Effector memory CD4-positive, alpha-beta T cell (primary cell): ENCODE results near the gene CEP72.

Experiments
- DNase-seq, 3 donors: peaks; one replicate each; pipeline ENCODE4 v3.0.0-alpha.2; 2020
- H3K27ac ChIP-seq: 2 replicates; pipeline ENCODE4 v1.7.0; 2013; ENCODE audit warnings: mild to moderate bottlenecking, low read length, moderate library complexity; ENCODE audit not compliant: insufficient read depth, poor library complexity, severe bottlenecking
- H3K27me3 ChIP-seq: replicated peaks from 2 replicates; pipeline ENCODE4 v1.7.0; 2013; ENCODE audit warnings: mild to moderate bottlenecking, low read length; ENCODE audit not compliant: insufficient read depth, control insufficient read depth, poor library complexity, severe bottlenecking
- H3K36me3 ChIP-seq: 2 replicates; pipeline ENCODE4 v1.7.0; 2013; ENCODE audit warnings: mild to moderate bottlenecking, low read length, moderate library complexity; ENCODE audit not compliant: control insufficient read depth, insufficient read depth
- H3K4me1 ChIP-seq: 2 replicates; pipeline ENCODE4 v1.7.0; 2013; ENCODE audit warnings: low read length, mild to moderate bottlenecking; ENCODE audit not compliant: control insufficient read depth, insufficient read depth, poor library complexity, severe bottlenecking
- H3K4me3 ChIP-seq: 2 replicates; pipeline ENCODE4 v1.7.0; 2013; ENCODE audit warnings: low read length, low read depth, mild to moderate bottlenecking; ENCODE audit not compliant: insufficient read depth, poor library complexity, severe bottlenecking
- H3K9me3 ChIP-seq: 2 replicates; pipeline ENCODE4 v1.7.0; 2013; ENCODE audit warnings: mild to moderate bottlenecking, low read length, moderate library complexity; ENCODE audit not compliant: control insufficient read depth
- total RNA-seq, 3 donors: gene quantifications; one replicate each; lab custom pipeline; 2026; lab: John Stamatoyannopoulos, UW

CEP72 gene, protein sequence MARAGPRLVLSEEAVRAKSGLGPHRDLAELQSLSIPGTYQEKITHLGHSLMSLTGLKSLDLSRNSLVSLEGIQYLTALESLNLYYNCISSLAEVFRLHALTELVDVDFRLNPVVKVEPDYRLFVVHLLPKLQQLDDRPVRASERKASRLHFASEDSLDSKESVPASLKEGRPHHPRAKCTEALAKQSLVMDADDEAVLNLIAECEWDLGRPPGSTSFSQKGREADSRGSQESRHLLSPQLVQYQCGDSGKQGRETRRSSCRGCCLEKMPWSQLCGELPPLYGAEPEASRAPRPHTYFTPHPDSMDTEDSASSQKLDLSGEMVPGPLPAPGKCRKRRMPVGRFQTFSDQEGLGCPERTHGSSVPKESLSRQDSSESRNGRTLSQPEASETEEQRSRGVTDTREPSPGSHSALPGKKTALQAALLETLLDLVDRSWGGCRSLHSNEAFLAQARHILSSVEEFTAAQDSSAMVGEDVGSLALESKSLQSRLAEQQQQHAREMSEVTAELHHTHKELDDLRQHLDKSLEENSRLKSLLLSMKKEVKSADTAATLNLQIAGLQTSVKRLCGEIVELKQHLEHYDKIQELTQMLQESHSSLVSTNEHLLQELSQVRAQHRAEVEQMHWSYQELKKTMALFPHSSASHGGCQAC
- 8.8 to 11.3 (median 11.0) reads per million in 3 donors for total RNA-seq

DNA sequence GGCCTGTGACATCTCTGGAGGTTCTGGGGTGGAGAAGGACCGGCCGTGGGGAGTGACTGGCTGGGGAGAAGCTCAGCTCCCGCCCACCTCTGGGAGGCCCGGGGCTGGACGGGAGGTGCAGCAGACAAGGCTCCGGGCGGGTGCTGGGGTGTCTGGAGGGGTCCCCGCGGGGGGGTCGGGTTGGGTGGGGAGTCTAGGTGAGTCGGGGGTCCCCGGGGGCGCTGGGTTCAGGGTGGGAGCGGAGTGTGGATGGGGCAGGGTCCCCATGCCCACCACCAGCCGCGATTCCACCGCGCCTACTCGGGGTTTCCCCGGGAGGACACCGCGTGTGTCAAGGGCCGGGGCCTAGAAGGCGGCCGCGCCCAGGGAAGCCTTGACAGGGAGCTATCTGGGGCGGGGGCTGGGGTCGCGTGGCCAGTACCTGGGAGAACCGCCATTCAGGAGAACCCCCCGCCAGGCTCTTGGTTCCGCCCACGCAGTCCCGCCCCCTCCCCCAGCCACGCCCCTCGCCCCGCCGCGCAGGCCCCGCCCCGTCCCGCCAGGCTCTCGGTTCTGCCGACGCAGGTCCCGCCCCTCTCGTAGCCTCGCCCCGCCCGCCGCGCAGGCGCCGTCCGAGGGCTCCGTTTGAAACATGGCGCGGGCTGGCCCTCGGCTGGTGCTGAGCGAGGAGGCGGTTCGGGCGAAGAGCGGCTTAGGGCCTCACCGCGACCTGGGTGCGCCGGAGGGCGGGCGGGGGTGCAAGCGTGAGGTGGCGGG lies at the start of gene CEP72:
TSS of gene CEP72 (plus strand) at position 610 of the 756 bp plus-strand sequence. CDS start at position 632, 22 bp downstream.
- peak within 1 kb of the TSS; percentile 74 for H3K4me3 ChIP-seq
- no peaks in the 10 kb centered on the region for H3K27me3 ChIP-seq
- H3K9me3 ChIP-seq: no peaks in the 10 kb centered on the region
- peak within 1 kb of the TSS; percentile 60 for H3K27ac ChIP-seq
- peak; percentile 86 to 90 (median 88) for DNase-seq
- no peaks in the 10 kb centered on the region for H3K36me3 ChIP-seq
- H3K4me1 ChIP-seq: peaks cover 10% of the 10 kb centered on the region

DNA sequence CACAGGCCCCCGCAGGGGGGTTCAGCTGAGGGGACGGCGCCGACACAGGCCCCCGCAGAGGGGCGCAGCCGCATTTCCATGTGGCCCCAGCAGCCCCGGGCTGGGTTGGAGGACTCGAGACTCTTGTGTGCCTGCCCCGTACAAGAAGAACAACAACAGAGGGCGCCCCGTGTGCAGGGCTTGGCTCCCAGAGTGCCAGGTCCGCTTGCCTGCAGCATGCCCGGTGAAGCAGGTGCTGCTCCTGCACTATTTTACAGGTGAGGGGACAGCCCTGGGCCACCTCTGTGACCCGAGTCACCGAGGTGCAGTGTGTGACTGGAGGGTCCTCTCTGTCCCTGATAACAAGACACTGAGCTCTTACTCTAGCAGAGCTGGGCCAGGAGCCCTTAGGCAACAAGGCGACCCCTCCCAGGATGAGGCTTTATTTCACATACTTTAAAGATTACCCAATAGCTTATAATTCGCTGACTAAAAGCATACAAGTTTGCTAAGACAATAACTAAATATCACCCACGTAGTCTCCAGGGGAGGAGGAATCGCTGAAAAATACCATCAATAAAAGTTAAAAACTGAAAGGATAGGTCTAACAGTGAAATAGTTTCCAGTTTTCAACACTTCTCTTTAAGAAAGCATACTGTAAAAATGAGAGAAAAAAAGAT lies 46.2 kb upstream of the CEP72 start:
- H3K9me3 ChIP-seq: no peaks in the 10 kb centered on the region
- no peak for DNase-seq
- no peak overlapping the region for H3K4me3 ChIP-seq
- no peak overlapping the region for H3K27ac ChIP-seq
- no peaks in the 10 kb centered on the region for H3K36me3 ChIP-seq
- no peaks in the 10 kb centered on the region for H3K4me1 ChIP-seq
- H3K27me3 ChIP-seq: peaks cover 9% of the 10 kb centered on the region

DNA sequence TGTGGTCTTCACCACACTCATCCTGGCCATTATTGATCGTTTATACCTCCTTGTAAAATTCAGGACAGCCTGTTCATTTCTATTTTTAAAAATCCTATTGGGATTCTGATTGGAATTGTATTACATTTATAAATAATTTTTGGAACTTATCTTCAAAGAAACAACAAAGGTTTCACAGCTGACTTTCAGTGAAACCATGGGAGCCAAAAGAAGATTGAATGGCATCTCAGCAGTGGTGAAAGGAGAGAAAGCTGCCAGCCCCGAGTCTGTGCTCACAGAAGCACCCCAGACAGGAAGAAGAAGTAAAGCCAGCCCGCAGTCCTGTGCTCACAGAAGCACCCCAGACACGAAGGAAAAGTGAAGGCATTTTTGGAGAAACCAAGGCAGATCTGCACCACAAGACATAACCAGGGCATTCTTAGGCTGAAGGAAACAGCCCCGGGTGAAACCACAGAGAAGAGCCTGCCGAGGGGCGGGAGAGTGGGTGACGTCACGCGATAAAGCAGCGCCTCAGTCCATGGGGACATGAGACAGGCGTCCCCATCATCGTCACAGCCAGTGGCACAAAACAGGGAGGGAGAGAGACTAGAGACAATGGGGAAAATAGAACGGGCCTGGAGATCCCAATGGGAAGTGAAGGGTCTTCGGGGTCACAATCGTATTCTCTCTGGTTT lies 45.4 kb upstream of the CEP72 start:
- peaks cover 4% of the 10 kb centered on the region for H3K27me3 ChIP-seq
- no peak for DNase-seq
- no peaks in the 10 kb centered on the region for H3K4me1 ChIP-seq

DNA sequence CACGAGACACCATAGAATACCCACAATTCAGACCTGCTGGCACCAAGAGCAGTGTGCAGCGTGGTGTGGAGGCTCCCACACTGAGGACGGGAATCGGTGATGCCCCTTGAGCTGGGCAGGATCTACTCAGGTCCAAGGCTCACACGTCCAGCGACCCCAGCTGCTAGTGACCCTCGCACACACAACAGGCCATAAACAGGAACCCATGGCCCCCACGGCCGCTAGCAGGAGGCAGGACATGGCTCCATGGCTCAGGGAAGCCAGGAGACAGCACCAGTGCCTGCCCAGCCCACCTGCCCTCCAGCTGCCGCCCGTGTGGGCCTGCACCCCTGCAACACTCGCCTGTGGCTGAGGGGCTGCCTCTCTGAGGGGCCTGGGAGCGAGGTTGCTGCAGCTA lies 44.5 kb upstream of the CEP72 start:
- Histone ChIP-seq H3K27me3 (peaks cover 4% of the 10 kb centered on the region), H3K9me3 (no peaks in the 10 kb centered on the region), H3K4me1 (no peaks in the 10 kb centered on the region), H3K4me3 (no peak overlapping the region), H3K36me3 (no peaks in the 10 kb centered on the region), H3K27ac (no peak overlapping the region)
- DNase-seq: no peak

More for the DNA sequence above, 45.4 kb upstream of the CEP72 start:
- Histone ChIP-seq H3K9me3 (no peaks in the 10 kb centered on the region), H3K27ac (no peak overlapping the region), H3K4me3 (no peak overlapping the region), H3K36me3 (no peaks in the 10 kb centered on the region)

DNA sequence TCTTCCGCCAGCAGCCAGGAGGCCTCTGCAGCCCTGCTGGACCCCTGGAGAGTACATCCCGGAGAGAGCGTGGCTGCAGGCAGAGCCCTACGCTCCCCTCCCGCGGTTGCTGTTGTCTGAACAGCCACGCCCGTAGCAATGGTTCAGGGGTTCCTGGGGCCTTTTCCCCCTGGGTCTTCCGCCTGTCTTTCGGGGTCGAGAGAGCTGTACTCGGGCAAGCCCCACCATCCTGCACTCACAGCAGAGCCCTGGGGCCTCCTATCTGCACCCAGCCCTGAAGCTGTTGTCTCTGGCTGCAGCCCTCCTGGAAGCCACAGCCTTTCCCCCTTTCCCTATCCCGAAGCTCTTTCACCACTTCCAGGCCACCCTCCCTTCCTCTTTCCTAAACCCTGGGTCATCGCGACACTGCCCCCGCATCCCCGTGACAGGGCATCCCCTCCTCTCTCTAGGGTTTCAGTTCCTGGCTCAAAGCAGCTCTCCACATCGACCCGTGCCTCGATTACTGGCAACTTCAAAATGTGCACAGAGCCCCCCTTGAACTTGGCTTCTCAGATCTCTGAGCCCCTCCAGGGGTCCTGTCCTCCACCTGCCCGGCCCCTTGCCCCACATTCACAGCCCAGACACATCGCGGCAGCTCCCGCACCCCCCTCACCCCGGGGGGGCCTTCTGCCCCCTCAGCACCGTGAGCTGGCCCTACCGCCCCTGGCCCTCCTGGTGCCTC lies 43.9 kb upstream of the CEP72 start:
- no peaks in the 10 kb centered on the region for H3K4me1 ChIP-seq
- H3K36me3 ChIP-seq: no peaks in the 10 kb centered on the region
- no peak for DNase-seq
- no peak overlapping the region for H3K27ac ChIP-seq
- peaks cover 4% of the 10 kb centered on the region for H3K27me3 ChIP-seq
- H3K4me3 ChIP-seq: no peak overlapping the region
- no peaks in the 10 kb centered on the region for H3K9me3 ChIP-seq

DNA sequence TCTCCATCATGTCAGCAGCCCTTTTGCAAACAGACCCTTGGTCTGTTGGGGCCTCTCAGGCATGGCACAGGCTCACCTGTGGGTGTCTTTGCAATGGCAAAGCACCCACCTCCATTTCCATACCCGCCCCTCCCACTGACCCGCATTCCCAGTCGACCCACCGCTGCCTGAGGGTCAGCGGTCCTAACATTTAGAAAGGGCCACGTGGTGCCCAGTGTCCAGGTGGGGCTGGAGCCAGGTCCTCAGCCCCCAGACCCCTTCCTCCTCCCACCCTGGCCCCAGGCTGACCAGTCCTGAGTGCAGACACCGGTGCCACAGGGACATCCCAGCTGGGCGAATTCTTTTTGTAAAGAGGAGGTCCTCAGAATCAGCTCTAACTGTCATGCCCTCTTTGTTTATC lies 43.3 kb upstream of the CEP72 start:
- no peak for DNase-seq
- Histone ChIP-seq H3K4me1 (no peaks in the 10 kb centered on the region), H3K4me3 (no peak overlapping the region), H3K9me3 (no peaks in the 10 kb centered on the region), H3K27me3 (peaks cover 4% of the 10 kb centered on the region), H3K36me3 (no peaks in the 10 kb centered on the region), H3K27ac (no peak overlapping the region)

DNA sequence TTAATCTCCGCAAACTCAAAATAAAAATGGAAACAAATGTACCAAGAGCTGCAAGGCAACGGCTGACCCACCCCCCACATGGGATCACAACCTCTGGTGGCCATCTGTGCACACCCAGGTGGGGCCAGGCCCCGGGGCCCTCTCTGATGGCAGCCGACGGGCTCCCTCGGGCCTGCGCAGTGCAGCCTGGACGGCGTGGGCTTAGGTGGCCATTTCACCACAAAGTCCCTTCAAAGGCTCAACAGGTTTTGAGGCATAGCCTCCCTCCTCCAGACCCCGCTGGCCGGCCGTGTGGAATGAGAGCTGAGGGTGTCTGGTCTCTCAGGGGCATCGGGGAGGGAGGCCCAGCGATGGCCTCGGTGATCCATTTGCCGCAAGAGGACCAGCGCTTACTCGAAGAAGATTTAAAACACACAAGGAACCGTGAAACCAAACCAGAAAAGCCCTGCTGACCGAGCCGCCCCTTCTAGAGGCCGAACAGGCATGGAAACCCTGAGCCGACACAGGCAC lies 42.7 kb upstream of the CEP72 start:
- no peak for DNase-seq
- no peaks in the 10 kb centered on the region for H3K4me1 ChIP-seq
- no peak overlapping the region for H3K27ac ChIP-seq
- H3K36me3 ChIP-seq: no peaks in the 10 kb centered on the region
- H3K27me3 ChIP-seq: peaks cover 4% of the 10 kb centered on the region
- H3K4me3 ChIP-seq: no peak overlapping the region
- no peaks in the 10 kb centered on the region for H3K9me3 ChIP-seq

DNA sequence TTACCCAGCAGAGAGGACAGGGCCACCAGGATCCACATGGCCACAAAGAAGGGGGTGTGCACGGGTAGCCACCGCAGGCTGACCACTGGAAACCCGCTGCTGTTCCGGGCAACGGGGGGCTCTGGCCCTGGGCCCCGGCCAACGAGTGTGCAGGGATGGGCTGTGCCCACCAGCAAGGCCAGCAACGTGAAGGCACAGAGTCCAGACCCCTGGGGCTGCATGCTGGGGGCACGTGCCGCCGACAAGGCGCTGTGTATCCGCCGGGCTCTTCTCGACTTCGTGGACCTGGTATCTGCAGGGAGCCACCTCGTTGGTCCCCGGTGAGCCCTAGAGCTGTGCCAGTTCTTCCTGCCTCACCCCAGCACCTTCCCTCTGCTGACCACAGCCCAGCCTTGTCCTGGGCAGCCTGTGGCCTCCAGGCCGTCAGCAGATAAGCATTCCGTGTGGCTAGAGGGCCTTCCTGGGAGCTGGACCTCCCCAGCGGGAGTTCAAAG lies 42.2 kb upstream of the CEP72 start:
- H3K27ac ChIP-seq: no peak overlapping the region
- H3K9me3 ChIP-seq: no peaks in the 10 kb centered on the region
- no peaks in the 10 kb centered on the region for H3K4me1 ChIP-seq
- H3K4me3 ChIP-seq: no peak overlapping the region
- H3K36me3 ChIP-seq: no peaks in the 10 kb centered on the region
- peaks cover 4% of the 10 kb centered on the region for H3K27me3 ChIP-seq
- no peak for DNase-seq
